Esophagus squamous epithelium (tissue), 4 donors: ENCODE results near the gene CA10.

Experiments used
- POLR2A ChIP-seq, 4 donors: fragments of 450-650 bp; IDR thresholded peaks; one replicate each; pipeline ENCODE4 v1.6.1; 2017; ENCODE audit warnings: antibody characterized with exemption in 4 of 4, mild to moderate bottlenecking in 4 of 4, moderate library complexity in 3 of 4
- TF ChIP-seq, protein P1 (sequence below), 6 experiments: fragments of 450-650 bp in 4 of 6; fragments of 200-600 bp in 2 of 6; sonication (generic) in 2 of 6; IDR thresholded peaks; one replicate each; pipeline ENCODE4 v1.5.1; 2016 to 2019; ENCODE audit warnings: antibody characterized with exemption in 6 of 6, mild to moderate bottlenecking in 4 of 6, moderate library complexity in 4 of 6

DNA sequence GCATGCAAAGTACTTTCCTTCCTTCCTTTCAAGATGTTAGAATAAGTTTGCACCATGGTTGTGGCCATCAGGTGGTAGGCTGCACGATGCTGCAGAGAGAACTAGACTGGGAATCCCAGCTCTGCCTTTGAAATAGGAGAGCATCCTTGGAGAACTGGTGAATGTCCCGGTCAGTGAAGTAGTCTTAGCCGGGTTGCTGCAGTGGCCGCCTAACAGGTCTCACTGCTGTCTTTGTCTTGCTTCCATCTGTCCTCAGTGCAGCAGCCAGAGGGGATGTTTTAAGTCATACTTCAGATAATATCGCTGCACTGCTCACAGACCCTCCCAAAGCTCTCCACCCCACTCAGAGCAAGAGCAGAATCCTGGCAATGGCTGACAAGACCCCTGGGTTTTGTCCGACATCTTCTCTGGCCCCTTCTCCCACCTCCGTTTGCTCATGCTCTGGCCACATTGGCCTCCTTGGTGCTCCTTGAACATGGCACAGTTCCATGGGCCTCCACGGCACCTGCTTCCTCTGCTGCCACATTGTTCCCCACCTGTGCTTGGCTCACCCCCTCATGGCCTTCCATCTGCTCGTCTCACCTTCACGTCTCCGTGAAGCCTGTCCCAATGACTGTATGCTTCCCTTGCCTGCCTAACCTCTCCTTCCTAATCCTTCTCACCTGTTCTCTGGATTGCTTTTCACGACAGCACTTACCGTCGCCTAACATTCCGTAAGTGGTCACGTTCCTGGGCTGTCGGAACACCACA is 458.3 kb downstream of the CA10 start:
- TF ChIP-seq, protein P1, sequence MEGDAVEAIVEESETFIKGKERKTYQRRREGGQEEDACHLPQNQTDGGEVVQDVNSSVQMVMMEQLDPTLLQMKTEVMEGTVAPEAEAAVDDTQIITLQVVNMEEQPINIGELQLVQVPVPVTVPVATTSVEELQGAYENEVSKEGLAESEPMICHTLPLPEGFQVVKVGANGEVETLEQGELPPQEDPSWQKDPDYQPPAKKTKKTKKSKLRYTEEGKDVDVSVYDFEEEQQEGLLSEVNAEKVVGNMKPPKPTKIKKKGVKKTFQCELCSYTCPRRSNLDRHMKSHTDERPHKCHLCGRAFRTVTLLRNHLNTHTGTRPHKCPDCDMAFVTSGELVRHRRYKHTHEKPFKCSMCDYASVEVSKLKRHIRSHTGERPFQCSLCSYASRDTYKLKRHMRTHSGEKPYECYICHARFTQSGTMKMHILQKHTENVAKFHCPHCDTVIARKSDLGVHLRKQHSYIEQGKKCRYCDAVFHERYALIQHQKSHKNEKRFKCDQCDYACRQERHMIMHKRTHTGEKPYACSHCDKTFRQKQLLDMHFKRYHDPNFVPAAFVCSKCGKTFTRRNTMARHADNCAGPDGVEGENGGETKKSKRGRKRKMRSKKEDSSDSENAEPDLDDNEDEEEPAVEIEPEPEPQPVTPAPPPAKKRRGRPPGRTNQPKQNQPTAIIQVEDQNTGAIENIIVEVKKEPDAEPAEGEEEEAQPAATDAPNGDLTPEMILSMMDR (IDR thresholded peaks at IDR 0.05), result no peak
- TF ChIP-seq POLR2A (IDR thresholded peaks at IDR 0.05), result no peak
